Endometrial microvascular endothelial cells (primary cell): Measurements from ENCODE around the gene ZNF574. TPM values are rescaled to one million over a fixed set of nuclear protein-coding genes. Genes with fewer than 3 reads are reported as not detected.
"Not testable (repeated sequence)": the region's sequence is repeated elsewhere in the genome, so short reads cannot be mapped to it uniquely, and the experiment has no call there.

Experiments
- in situ Hi-C: cut with HindIII; loops from 2 replicates; pipeline ENCODE4 v1.10.0; 2017; ENCODE audit warnings: low sequenced_read_pairs, low pct_unique_long_range_greater_than_20kb; ENCODE audit errors: inconsistent ontology term
- total RNA-seq: library from RNA; depleted of rRNA; stranded (reverse); fragments of >200 nt; gene quantifications from one replicate; pipeline ENCODE4 v1.2.3, GENCODE V29; 2015; ENCODE audit errors: inconsistent ontology term

Gene ZNF574
- total RNA-seq, result 11.6 TPM

GRCh38 chr19:42075616-42076379, at the start of gene ZNF574:
Gene ZNF574, plus strand, starts transcription at chr19:42076166. Its CDS starts 2,441 bp downstream, at chr19:42078607.
- in situ Hi-C loops, result no loop called here

GRCh38 chr19:42028304-42029216, 47.4 kb upstream of the ZNF574 start:
- in situ Hi-C loops, result no loop called here

GRCh38 chr19:42030645-42031440, 45.1 kb upstream of the ZNF574 start:
- in situ Hi-C loops, result no loop called here

- in situ Hi-C loops, result no loop called here
These were observed 43.5 kb upstream of the ZNF574 start for GRCh38 chr19:42032431-42032830.

- in situ Hi-C loops, result no loop called here
These were observed 42.6 kb upstream of the ZNF574 start for GRCh38 chr19:42033413-42033812.

GRCh38 chr19:42034640-42035391, 41.1 kb upstream of the ZNF574 start:
- in situ Hi-C loops, result not testable (repeated sequence)

- in situ Hi-C loops, result no loop called here
These were observed 38.3 kb upstream of the ZNF574 start for GRCh38 chr19:42037649-42038048.

- in situ Hi-C loops, result no loop called here
These were observed 37.3 kb upstream of the ZNF574 start for GRCh38 chr19:42038666-42039065.

GRCh38 chr19:42040031-42040430, 35.9 kb upstream of the ZNF574 start:
- in situ Hi-C loops, result no loop called here

GRCh38 chr19:42040491-42040890, 35.5 kb upstream of the ZNF574 start:
- in situ Hi-C loops, result not testable (repeated sequence)

GRCh38 chr19:42042455-42043170, 33.4 kb upstream of the ZNF574 start:
- in situ Hi-C loops, result no loop called here

- in situ Hi-C loops, result no loop called here
These were observed 30.4 kb upstream of the ZNF574 start for GRCh38 chr19:42045575-42045974.

- in situ Hi-C loops, result no loop called here
These were observed 27.0 kb upstream of the ZNF574 start for GRCh38 chr19:42048992-42049391.

GRCh38 chr19:42051166-42052115, 24.5 kb upstream of the ZNF574 start:
- in situ Hi-C loops, result no loop called here

- in situ Hi-C loops, result no loop called here
These were observed 23.6 kb upstream of the ZNF574 start for GRCh38 chr19:42052241-42052863.
